Right lobe of liver (tissue), 6 donors: ENCODE measurements around the gene POR. TPM values are rescaled to one million over a fixed set of nuclear protein-coding genes. Genes with fewer than 3 reads are reported as not detected.

ENCODE experiments used
- ATAC-seq, 4 donors: fragments of 200-7000 bp; cut with Tn5 transposase; one replicate each; pipeline ENCODE4 v1.9.1; 2020; ENCODE audit warnings: mild to moderate bottlenecking in 4 of 4, moderate library complexity in 4 of 4
- DNase-seq, 3 donors: peaks; one replicate each; pipeline ENCODE4 v3.0.0-alpha.2; 2020
- H3K27ac ChIP-seq, 3 donors: fragments of 200-600 bp; one replicate each; pipeline ENCODE4 v1.8.0; 2022
- H3K27me3 ChIP-seq, 2 donors: fragments of 200-600 bp; one replicate each; pipeline ENCODE4 v1.8.0; 2022
- H3K36me3 ChIP-seq, 4 donors: fragments of 200-600 bp; sonication (generic) in 1 of 4; one replicate each; pipeline versions ENCODE4 v1.5.1 to v1.8.0; 2017 to 2022; ENCODE audit warnings: control low read depth in 1 of 4
- H3K4me1 ChIP-seq, 4 donors: fragments of 200-600 bp; sonication (generic) in 1 of 4; one replicate each; pipeline versions ENCODE4 v1.5.1 to v1.8.0; 2017 to 2022; ENCODE audit warnings: control low read depth in 1 of 4
- H3K4me3 ChIP-seq, 3 donors: fragments of 200-600 bp; one replicate each; pipeline ENCODE4 v1.8.0; 2022
- H3K9me3 ChIP-seq, 4 donors: fragments of 200-600 bp; sonication (generic) in 1 of 4; one replicate each; pipeline versions ENCODE4 v1.5.1 to v1.8.0; 2017 to 2022; ENCODE audit warnings: control low read depth in 1 of 4
- POLR2A ChIP-seq: fragments of 450-650 bp; IDR thresholded peaks from one replicate; pipeline ENCODE4 v1.6.1; 2017; ENCODE audit warnings: antibody characterized with exemption, mild to moderate bottlenecking
- WGBS: methylation state at CpG from one replicate; pipeline ENCODE4 v1.1.6; 2018; ENCODE audit warnings: low coverage, low lambda C conversion rate; ENCODE audit not compliant: insufficient coverage; ENCODE audit errors: missing lambda C conversion rate; 5-methylcytosine and 5-hydroxymethylcytosine counted together
- intact Hi-C, 2 donors: fragments of 100-400 bp; cut with DNase I; formaldehyde crosslinking; loops; one replicate each; pipeline versions ENCODE4 v1.11.2 to v1.14.1; 2022
- total RNA-seq, 6 experiments: library from RNA; depleted of rRNA in 2 of 6; stranded (reverse); fragments of >200 nt in 2 of 6; fragmentation: NEBNext Ultra II Directional in 3 of 6; extraction: Animal tissue kit (Norgen Biotek cat#: 25700) in 3 of 6; gene quantifications; one replicate each; pipeline versions ENCODE4 v1.1.0 to v1.2.4, GENCODE V29; 2016 to 2023
- TF ChIP-seq, protein P1 (sequence below), 4 donors: fragments of 200-600 bp in 3 of 4; fragments of 450-650 bp in 1 of 4; IDR thresholded peaks; one replicate each; pipeline versions ENCODE4 v1.5.1 to v1.8.0; 2016 to 2022; ENCODE audit warnings: antibody characterized with exemption in 4 of 4, mild to moderate bottlenecking in 2 of 4
- donor health status: DM: no; HTN: yes; CAD: no.
- donor health status: DM: no; HTN: no; CAD: no.
- donor health status: DM: no; HTN: no; CAD: no.
- donor health status: DM: no; HTN: yes; CAD: no.
- donor health status: DM: no; HTN: yes; CAD: no.

POR gene
- total RNA-seq, 6 experiments from 2014 or later: 370 to 1,042 (median 725) TPM

DNA sequence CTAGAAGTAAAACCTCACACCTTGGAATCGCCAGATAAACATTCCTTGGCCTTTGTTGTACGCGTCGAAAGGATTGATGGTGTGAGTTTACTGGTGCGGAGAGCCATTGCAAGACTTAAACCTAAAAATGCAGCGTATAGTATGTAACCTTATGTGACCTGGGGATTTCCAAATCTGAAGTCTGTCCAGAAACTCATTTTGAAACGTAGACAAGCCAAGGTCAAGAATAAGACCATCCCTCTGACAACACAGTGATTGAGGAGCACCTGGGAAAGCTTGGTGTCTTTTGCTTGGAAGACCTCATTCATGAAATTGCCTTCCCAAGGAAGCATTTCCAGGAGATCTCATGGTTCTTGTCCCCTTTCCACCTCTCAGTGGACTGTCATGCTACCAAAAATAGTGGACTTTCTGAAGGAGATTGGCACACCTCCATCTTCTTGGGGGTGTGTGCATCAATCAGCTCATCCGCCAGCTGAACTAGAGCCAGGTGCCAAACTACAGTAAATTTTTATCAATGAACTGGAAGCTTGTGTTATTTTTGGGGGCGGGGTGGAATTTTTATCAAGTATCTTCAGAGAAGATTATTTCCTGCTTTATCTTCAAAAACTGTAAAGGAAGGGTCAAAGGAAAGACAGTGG, 8.1 kb downstream of the POR start:
- no peak for ATAC-seq
- H3K27ac ChIP-seq: peak overlapping the region; percentile 80 to 100 (median 95)

DNA sequence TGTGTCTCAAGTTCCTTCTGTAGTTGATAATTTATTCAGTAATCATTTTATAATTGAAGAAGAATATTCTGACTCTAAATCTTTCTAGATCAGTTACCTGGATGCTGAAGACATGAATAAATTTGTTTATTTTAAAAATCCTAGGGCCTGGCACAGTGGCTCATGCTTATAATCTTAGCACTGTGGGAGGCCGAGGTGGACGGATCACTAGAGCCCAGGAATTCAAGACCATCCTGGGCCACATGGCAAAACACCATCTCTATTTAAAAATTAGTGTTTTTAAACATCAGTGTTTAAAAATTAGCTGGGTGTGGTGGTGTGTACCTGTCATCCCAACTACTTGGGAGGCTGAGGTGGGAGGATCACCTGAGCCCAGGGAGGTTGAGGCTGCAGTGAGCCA, 9.3 kb downstream of the POR start:
- TF ChIP-seq POLR2A: no peak
- TF ChIP-seq, protein P1, sequence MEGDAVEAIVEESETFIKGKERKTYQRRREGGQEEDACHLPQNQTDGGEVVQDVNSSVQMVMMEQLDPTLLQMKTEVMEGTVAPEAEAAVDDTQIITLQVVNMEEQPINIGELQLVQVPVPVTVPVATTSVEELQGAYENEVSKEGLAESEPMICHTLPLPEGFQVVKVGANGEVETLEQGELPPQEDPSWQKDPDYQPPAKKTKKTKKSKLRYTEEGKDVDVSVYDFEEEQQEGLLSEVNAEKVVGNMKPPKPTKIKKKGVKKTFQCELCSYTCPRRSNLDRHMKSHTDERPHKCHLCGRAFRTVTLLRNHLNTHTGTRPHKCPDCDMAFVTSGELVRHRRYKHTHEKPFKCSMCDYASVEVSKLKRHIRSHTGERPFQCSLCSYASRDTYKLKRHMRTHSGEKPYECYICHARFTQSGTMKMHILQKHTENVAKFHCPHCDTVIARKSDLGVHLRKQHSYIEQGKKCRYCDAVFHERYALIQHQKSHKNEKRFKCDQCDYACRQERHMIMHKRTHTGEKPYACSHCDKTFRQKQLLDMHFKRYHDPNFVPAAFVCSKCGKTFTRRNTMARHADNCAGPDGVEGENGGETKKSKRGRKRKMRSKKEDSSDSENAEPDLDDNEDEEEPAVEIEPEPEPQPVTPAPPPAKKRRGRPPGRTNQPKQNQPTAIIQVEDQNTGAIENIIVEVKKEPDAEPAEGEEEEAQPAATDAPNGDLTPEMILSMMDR (IDR thresholded peaks at IDR 0.05): no peak
- H3K4me3 ChIP-seq: no peak overlapping the region
- H3K9me3 ChIP-seq: no peaks in the 10 kb centered on the region
- H3K4me1 ChIP-seq: peaks cover 0 to 77% (median 36%) of the 10 kb centered on the region in 4 donors
- H3K36me3 ChIP-seq: peaks cover 0 to 17% (median under 1%) of the 10 kb centered on the region in 4 donors
- intact Hi-C loops: no loop called here
- H3K27me3 ChIP-seq: no peaks in the 10 kb centered on the region
- no peak for ATAC-seq
- DNase-seq: no peak
- WGBS: 100% methylated on average over 2 of the region's 2 CpGs
- peak overlapping the region; percentile 80 to 100 (median 95) for H3K27ac ChIP-seq

More for the DNA sequence above, 8.1 kb downstream of the POR start:
- DNase-seq: no peak
- no peaks in the 10 kb centered on the region for H3K27me3 ChIP-seq
- H3K36me3 ChIP-seq: peaks cover 0 to 6% (median 0%) of the 10 kb centered on the region in 4 donors
- TF ChIP-seq, protein P1 (IDR thresholded peaks at IDR 0.05): no peak
- TF ChIP-seq POLR2A: peak; percentile 19
- intact Hi-C loops: no loop called here
- WGBS: 52% methylated on average over 8 of the region's 9 CpGs
- H3K9me3 ChIP-seq: no peaks in the 10 kb centered on the region
- peaks cover 0 to 80% (median 33%) of the 10 kb centered on the region in 4 donors for H3K4me1 ChIP-seq
- H3K4me3 ChIP-seq: no peak overlapping the region

DNA sequence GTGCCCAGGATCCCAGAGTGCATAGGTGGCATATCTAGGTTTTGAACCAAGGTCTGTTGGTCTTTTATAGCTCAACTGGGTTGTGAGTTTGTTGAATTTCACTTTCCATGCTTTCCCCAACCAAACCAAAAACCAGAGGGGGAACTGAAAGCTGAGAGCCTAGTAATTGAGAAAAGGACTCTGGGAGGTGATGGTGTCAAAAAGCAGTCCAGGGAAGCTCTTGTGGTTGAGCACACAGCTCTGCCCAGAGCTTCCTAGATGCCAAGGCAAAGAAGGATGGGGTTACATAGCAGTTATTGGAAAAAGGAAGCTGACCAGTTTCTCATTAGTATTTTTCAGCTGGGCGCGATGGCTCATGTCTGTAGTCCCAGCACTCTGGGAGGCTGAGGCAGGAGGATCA, 9.9 kb downstream of the POR start:
- H3K4me3 ChIP-seq: no peak overlapping the region
- DNase-seq (no peak), ATAC-seq (no peak)
- no peaks in the 10 kb centered on the region for H3K9me3 ChIP-seq
- peaks cover 0 to 83% (median 36%) of the 10 kb centered on the region in 4 donors for H3K4me1 ChIP-seq
- intact Hi-C loops: no loop called here
- TF ChIP-seq POLR2A: no peak
- TF ChIP-seq, protein P1 (IDR thresholded peaks at IDR 0.05): no peak
- WGBS: 80% methylated on average over 1 of the region's 2 CpGs
- peaks cover 0 to 22% (median under 1%) of the 10 kb centered on the region in 4 donors for H3K36me3 ChIP-seq
- peak overlapping the region; percentile 81 to 100 (median 95) for H3K27ac ChIP-seq
- no peaks in the 10 kb centered on the region for H3K27me3 ChIP-seq

DNA sequence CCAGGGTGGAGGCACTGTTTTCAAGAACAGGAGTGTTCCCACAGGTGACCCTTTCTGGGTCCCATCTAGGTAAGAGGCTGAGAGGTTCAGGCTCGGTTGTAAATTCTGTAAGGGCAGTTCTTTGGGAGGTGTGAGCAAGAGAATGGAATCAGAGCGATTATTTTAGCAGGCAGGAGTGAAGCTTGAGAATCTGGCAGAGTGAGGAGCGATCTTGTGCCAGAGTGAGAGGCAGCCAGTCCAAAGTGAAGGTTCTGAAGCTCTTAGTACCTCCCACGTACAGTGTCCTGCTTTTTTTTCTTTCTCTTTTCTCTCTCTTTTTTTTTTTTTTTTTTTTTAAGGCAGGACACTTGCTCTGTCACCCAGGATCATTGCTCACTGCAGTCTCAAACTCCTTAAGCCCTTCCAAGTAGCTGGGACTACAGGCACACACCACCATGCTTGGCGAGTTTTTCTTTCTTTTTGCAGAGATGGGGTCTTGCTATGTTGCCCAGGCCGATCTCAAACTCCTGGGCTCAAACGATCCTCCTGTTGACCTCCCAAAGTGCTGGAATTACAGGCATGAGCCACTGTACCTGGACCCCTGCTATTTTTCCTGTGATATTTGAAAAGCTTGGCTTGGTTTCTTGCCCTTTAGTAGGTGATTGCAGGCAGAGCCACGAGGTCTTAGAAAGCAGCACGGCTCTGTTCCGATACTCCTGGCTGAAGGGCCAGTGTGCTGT, 10.9 kb downstream of the POR start:
- DNase-seq: peak in 1 of 3 donors; percentile 67
- peak overlapping the region; percentile 81 to 100 (median 95) for H3K27ac ChIP-seq
- peaks cover 0 to 25% (median under 1%) of the 10 kb centered on the region in 4 donors for H3K36me3 ChIP-seq
- no peak overlapping the region for H3K4me3 ChIP-seq
- H3K4me1 ChIP-seq: peaks cover 0 to 82% (median 33%) of the 10 kb centered on the region in 4 donors
- no peaks in the 10 kb centered on the region for H3K9me3 ChIP-seq
- peak; percentile 16 to 49 (median 34) for ATAC-seq
- intact Hi-C loops: no loop called here
- H3K27me3 ChIP-seq: no peaks in the 10 kb centered on the region
- TF ChIP-seq, protein P1 (IDR thresholded peaks at IDR 0.05): no peak
- TF ChIP-seq POLR2A: no peak
- 46% methylated on average over 8 of the region's 10 CpGs for WGBS
